ENCODE measurements around the gene PIP5K1B. TPM values are rescaled to one million over a fixed set of nuclear protein-coding genes. Genes with fewer than 3 reads are reported as not detected.

The PIP5K1B gene
- total RNA-seq, 1 experiment from 2014 or later = 2.5 TPM

GRCh38 chr9:68947842-68948569 is 243.0 kb downstream of the PIP5K1B start:
- no peak for DNase-seq
- Histone ChIP-seq H3K27me3 (ENCODE audit: insufficient read depth, low read length) (no peaks in the 10 kb centered on the region), H3K9ac (ENCODE audit: extremely low read depth, insufficient read length, low read length) (no peak overlapping the region), H2AK5ac (ENCODE audit: insufficient read length, low read length) (no peak overlapping the region), H3K79me1 (ENCODE audit: insufficient read depth, low read depth, low read length, poor library complexity, severe bottlenecking) (no peaks in the 10 kb centered on the region), H3T11ph (ENCODE audit: low read length) (no peak overlapping the region), H4K91ac (ENCODE audit: insufficient read length, low read depth, low read length) (no peak overlapping the region), H2BK12ac (ENCODE audit: insufficient read length, low read depth, low read length) (no peak overlapping the region), H2BK5ac (ENCODE audit: insufficient read length, low read length) (no peak overlapping the region), H3K18ac (ENCODE audit: insufficient read length, low read depth, low read length) (no peak overlapping the region), H3K9me3 (ENCODE audit: control insufficient read depth, low read depth, low read length) (no peaks in the 10 kb centered on the region), H3K23me2 (ENCODE audit: insufficient read length, low read depth, low read length, poor library complexity, severe bottlenecking) (no peaks in the 10 kb centered on the region), H3K4me1 (ENCODE audit: insufficient read depth, low read length) (peaks cover 16% of the 10 kb centered on the region), H3K27ac (ENCODE audit: insufficient read length, low read depth, low read length) (no peak overlapping the region), H4K5ac (ENCODE audit: insufficient read length, low read depth, low read length) (no peak overlapping the region), H4K8ac (replicated peaks; ENCODE audit: insufficient read length, low read depth, low read length) (no peak overlapping the region), H2AFZ (ENCODE audit: low read length) (no peak overlapping the region), H2BK120ac (ENCODE audit: low read depth, low read length, poor library complexity, severe bottlenecking) (no peak overlapping the region), H3K79me2 (ENCODE audit: insufficient read depth, low read length) (no peaks in the 10 kb centered on the region), H3K14ac (ENCODE audit: insufficient read depth, low read length) (no peak overlapping the region), H2BK20ac (ENCODE audit: low read depth, low read length, poor library complexity, severe bottlenecking) (no peak overlapping the region), H3K4me2 (ENCODE audit: insufficient read depth, insufficient read length, low read length) (no peak overlapping the region), H3K23ac (ENCODE audit: insufficient read length, low read depth, low read length) (no peak overlapping the region), H3K4ac (ENCODE audit: low read depth, low read length) (no peak overlapping the region), H2BK15ac (ENCODE audit: low read depth, low read length) (no peak overlapping the region), H3K56ac (ENCODE audit: insufficient read length, low read depth, low read length) (no peak overlapping the region), H4K20me1 (ENCODE audit: control insufficient read depth, insufficient read depth, insufficient read length) (no peaks in the 10 kb centered on the region)
- H3K9me3 Mint-ChIP-seq = no peaks in the 10 kb centered on the region
- no peaks in the 10 kb centered on the region for H3K36me3 Mint-ChIP-seq (ENCODE audit: insufficient read depth in 1 of 3, low read depth in 3 of 3)
- H3K4me1 Mint-ChIP-seq = peaks cover 63 to 71% of the 10 kb centered on the region in 2 experiments
- peak overlapping the region in 1 of 3 experiments; percentile 62; a peak in 3 of 7 replicates for H3K27ac Mint-ChIP-seq
- no CpG with 5 or more reads among the region's 3 CpGs for WGBS (ENCODE audit: extremely low coverage, insufficient read length, low lambda C conversion rate)
- peak overlapping the region in 1 of 2 experiments; percentile 5; a peak in 1 of 5 replicates for H3K4me3 Mint-ChIP-seq
- H3K27me3 Mint-ChIP-seq (ENCODE audit: low read depth) = no peaks in the 10 kb centered on the region; the same call in 1 of the 2 replicates
- no peak for TF ChIP-seq CTCF (conservative IDR thresholded peaks at IDR 0.05)
